HG03108 (cell line): Measurements from ENCODE around the gene LMNA.

Experiments used
- ATAC-seq: cut with Tn5 transposase; IDR thresholded peaks from one replicate; pipeline ENCODE4 v1.9.1; 2021; ENCODE audit warnings: moderate library complexity; ENCODE audit not compliant: unreplicated experiment

Gene LMNA

GRCh38 chr1:156138458-156138867, 24.0 kb downstream of the LMNA start:
- no peak for ATAC-seq

- no peak for ATAC-seq
Observed at GRCh38 chr1:156140879-156141707, 26.6 kb downstream of the LMNA start.

DNA sequence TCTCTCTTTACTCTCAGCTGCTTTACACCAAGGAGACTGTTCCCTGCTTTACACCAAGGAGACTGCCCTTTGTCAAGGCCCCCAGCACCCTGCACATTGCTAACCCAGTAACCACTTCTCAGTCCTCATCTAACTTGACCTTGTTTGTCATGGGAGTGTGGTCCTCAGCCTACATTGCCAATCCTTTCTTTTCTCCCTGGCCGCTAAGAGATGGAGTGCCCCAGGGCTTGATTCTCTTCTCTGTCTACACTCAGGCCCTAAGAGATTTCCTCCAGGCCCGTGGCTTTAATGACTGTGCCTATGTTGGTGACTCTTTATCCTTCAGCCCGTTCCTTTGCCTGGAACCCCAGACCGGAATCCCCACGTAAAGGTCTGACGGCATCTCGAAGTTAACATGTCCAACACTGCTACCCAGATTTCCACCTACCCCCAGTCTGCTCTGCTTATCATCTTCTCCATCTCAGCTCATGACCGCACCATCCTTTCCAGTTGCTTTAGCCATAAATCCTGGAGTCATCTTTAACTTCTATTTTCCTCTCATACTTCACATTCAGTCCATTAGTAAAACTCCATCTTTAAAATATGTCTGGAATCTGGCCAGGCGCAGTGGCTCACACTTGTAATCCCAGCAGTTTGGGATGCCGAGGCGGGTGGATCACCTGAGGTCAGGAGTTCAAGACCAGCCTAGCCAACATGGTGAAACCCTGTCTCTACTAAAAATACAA, 29.4 kb downstream of the LMNA start:
- ATAC-seq: no peak

GRCh38 chr1:156144742-156145141, 30.2 kb downstream of the LMNA start:
- ATAC-seq: no peak

DNA sequence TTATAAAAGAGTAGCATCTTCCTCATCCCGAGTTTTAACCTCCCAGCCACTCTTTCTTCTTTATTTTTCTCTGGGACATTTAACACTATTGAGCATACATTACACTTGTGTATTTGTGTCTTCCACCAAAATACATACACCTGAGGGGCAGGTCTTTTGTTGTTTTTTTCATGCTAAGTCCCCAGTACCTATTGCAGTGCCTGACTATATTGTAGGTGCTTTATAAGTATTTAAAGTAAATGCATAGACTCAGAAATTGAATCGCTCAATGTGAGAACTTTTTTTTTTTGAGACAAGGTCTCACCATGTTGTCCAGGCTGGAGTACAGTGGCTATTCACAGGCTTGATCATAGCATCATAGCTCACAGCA, 31.1 kb downstream of the LMNA start:
- no peak for ATAC-seq

GRCh38 chr1:156146020-156146768, 31.7 kb downstream of the LMNA start:
- ATAC-seq: no peak

- no peak for ATAC-seq
Observed at GRCh38 chr1:156146769-156147405, 32.4 kb downstream of the LMNA start.

DNA sequence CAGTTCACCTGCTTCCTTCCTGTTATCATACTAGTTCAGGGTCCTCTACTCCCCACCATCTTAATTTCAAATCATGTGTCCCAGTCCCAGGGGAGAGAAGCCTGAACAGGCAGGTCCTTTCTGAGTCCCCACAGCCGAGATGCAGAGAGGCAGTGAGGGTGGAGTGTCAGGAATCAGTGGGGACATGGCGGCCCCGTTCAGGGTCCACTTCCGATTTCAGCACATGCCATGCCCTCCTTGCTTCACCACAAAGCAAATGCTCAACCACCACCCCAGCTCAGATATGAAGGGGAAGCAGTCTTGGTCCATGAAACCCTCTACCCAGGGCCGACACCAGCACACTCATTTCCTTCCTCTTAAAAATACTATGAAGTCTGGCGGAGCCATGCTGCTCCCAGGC, 33.7 kb downstream of the LMNA start:
- ATAC-seq: no peak

DNA sequence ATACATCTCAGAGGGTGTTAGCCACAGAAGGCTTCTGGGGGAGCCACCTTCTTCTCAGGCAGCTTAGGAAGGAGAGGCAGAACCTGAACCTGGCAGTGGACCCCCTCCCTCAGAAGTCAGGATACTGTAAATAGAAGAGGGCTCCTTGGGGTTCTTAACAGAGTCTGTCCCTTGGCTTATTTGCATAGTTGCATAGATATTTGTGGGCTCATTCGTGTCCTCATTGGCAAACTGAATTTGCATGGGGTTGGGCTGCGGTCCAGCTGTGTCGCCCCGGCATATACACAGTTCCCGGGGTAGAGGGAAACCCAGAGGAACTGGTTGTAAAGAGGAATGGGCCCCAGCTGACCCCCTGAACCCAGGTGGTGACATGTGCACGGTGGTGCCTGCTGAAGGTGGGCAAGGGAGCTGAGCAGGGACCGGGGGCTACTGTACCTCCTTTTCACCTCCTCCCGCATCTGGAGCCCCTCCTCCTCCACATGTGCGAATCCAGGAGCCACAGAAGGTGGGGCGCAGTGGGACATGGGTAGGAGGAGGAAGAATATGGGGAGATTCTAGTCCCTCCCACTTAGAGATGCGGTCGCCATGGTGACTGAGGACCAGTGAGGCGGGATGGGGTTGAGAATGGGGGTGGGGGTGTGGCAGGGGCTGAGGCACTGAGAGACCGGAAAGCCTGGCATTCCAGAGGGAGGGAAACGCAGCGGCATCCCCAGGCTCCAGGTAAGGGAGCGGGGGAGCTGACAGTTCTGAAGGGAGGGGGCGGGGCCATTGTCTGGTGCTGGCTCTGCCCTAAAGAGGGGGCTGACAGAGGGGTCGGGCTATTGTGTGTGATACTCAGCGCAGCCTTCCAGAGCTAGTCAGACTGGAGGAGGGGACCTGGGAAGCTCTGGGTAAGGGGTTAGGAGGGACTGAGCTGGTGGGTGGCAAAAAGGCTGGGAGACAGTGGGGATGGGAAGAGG, 35.1 kb downstream of the LMNA start:
- ATAC-seq: peak; percentile 30

GRCh38 chr1:156150333-156151011, 36.0 kb downstream of the LMNA start:
- no peak for ATAC-seq

- ATAC-seq: peak; percentile 29
Observed at GRCh38 chr1:156151093-156151688, 36.7 kb downstream of the LMNA start.

GRCh38 chr1:156152628-156153027, 38.1 kb downstream of the LMNA start:
- no peak for ATAC-seq

DNA sequence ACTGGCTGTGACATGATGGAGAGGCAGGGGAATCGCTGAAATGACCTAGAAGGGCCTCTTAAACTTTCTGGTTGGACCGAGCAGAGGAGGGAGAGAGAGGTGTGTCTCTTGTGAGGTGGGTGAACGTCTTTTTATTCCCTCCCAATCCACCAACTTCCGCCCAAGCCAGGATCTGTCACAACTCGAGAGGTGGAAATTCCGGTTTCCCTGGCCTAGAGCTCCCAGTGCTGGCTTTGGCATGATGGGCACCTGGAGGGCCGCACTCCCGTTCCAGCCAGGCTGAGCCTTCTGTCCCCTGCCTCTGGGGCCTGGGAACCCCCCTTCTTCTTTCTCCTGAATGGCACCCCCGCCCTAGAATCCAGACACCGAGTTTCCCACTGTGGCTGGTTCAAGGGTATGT, 38.9 kb downstream of the LMNA start, which contains the start of gene SEMA4A:
Gene SEMA4A, plus strand, starts transcription at position 224 of the 400 bp plus-strand sequence. CDS start 994 bp downstream, outside the sequence.
- ATAC-seq: no peak

DNA sequence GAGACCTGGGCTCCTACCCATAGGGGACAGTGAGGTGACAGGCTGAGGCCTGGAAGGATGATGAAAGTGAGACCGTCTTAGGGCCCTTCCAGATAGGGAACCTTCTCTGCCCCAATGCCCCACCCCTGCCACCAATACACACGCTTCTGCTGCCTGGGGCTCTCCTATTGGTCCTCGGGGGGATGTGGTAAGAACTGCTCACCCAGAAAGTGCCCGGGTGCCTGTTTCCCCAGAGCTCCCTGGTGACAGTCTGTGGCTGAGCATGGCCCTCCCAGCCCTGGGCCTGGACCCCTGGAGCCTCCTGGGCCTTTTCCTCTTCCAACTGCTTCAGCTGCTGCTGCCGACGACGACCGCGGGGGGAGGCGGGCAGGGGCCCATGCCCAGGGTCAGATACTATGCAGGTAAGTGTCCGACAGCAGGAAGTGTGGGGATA, 39.8 kb downstream of the LMNA start:
- peak; percentile 48 for ATAC-seq

GRCh38 chr1:156155756-156156510, 41.4 kb downstream of the LMNA start:
- ATAC-seq: no peak

DNA sequence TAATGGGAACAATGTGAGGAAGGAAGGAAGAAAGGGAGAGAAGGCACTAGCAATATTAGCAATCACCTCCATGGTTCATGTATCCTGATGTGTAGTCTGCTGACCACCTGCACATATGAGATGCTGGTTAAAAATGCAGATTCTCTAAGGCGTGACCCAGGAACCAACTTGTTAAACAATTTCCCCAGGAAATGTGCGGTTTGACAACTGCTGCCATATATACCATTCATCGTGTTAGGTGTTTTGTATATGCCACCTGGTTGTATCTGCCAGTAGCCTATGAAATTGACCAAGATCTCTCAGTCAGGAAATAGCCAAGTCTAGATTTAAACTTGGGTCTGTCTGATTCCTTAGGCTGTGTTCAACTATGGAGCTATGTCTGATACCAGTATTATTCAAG, 43.0 kb downstream of the LMNA start:
- ATAC-seq: no peak

DNA sequence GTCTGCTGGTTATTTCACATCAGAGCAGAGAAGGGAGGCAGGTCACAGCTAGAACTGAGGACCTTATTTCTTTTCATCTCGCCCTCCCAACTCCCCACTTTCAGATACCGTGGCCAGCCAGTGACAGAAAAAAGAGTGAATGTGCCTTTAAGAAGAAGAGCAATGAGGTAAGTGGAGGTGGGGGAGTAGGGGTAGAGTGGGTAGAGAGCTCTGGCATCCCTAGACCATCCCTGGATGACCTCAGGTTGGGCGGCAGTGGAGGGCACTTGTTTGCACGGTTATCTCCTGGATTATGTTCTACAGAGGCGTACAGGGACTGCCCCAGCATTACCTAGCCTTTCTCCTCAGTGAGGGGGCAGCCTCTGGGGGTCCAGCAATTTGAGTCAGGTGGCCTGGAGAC, 43.5 kb downstream of the LMNA start:
- ATAC-seq: no peak
